ENCODE measurements around the gene ICE2.

Gene ICE2

GRCh38 chr15:60370105-60370868, 108.7 kb downstream of the ICE2 start:
- H2AFZ ChIP-seq (ENCODE audit: low read length, unreplicated experiment) = no peak overlapping the region
- no peaks in the 10 kb centered on the region for H3K27me3 ChIP-seq (ENCODE audit: insufficient read depth, low read length)
- peaks cover 70% of the 10 kb centered on the region for H3K4me1 ChIP-seq (ENCODE audit: control insufficient read depth, insufficient read depth, low read length, unreplicated experiment)
- peak overlapping the region; percentile 98 for H3K27ac ChIP-seq (ENCODE audit: low read depth, low read length)
- H3K4me3 ChIP-seq (ENCODE audit: low read depth, low read length) = peak overlapping the region; percentile 51; the same call in 1 of the 2 replicates
- H3K79me2 ChIP-seq (ENCODE audit: control insufficient read depth, insufficient read depth, low read length, unreplicated experiment) = peaks cover 56% of the 10 kb centered on the region
- H3K36me3 ChIP-seq (ENCODE audit: insufficient read depth, low read length) = peaks cover 57% of the 10 kb centered on the region

DNA sequence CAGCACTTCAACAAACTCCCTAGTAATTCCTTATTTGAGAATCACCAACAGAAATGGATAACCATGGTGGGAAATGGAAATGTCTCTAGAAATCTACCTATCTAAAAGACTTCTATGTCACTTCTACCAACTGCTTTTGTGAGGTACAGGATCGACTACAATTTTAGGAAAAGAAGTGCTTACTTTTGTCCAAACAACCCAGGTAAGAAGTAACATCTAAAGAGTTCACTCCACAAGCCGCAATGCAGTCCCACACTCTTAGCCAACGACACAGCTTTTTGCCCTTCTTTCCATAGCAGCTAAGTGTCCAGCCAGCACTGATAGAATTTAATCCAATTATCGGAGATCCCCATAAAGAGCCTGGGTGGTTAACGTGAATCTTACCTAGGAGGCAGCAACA, 109.2 kb downstream of the ICE2 start:
- H3K4me3 ChIP-seq (ENCODE audit: low read depth, low read length) = no peak overlapping the region
- peak overlapping the region; percentile 98 for H3K27ac ChIP-seq (ENCODE audit: low read depth, low read length)
- no peaks in the 10 kb centered on the region for H3K27me3 ChIP-seq (ENCODE audit: insufficient read depth, low read length)
- H3K79me2 ChIP-seq (ENCODE audit: control insufficient read depth, insufficient read depth, low read length, unreplicated experiment) = peaks cover 59% of the 10 kb centered on the region
- H2AFZ ChIP-seq (ENCODE audit: low read length, unreplicated experiment) = no peak overlapping the region
- peaks cover 67% of the 10 kb centered on the region for H3K4me1 ChIP-seq (ENCODE audit: control insufficient read depth, insufficient read depth, low read length, unreplicated experiment)
- H3K36me3 ChIP-seq (ENCODE audit: insufficient read depth, low read length) = peaks cover 56% of the 10 kb centered on the region

All from ACC112 (cell line).